GM19463 (cell line): ENCODE results near the gene PCDHGB2.
"Not testable (repeated sequence)": the region's sequence is repeated elsewhere in the genome, so short reads cannot be mapped to it uniquely, and the experiment has no call there.

Experiments used
- ATAC-seq: cut with Tn5 transposase; IDR thresholded peaks from one replicate; pipeline ENCODE4 v1.9.1; 2021; ENCODE audit warnings: mild to moderate bottlenecking, moderate library complexity; ENCODE audit not compliant: unreplicated experiment

Gene PCDHGB2

DNA sequence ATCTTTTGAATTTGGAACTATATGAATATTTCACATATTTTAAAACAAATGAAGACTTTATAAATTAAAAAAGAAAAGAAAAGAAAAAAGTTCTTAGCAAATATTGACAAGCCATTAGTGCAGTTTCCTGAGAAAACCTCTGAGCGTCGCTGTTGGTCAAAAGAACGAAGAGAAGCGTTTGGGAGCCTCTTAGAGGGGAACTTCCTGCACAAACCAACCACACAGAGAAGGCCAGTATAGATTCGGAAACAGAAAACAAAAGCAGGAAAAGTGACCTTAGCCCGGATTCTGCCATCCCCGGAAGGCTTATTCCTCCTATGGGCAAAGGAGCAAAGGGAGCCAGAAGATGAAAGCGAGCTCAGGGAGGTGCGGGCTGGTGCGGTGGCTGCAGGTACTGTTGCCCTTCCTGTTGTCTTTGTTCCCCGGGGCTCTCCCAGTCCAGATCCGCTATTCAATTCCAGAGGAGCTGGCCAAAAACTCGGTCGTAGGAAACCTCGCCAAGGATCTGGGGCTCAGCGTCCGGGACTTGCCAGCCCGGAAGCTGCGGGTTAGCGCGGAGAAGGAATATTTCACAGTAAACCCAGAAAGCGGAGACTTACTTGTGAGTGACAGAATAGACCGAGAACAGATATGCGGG, at the start of gene PCDHGB2:
Gene PCDHGB2, plus strand, starts transcription at position 205 of the 637 bp plus-strand sequence. Its CDS starts 142 bp downstream, at position 347.
- ATAC-seq = no peak

DNA sequence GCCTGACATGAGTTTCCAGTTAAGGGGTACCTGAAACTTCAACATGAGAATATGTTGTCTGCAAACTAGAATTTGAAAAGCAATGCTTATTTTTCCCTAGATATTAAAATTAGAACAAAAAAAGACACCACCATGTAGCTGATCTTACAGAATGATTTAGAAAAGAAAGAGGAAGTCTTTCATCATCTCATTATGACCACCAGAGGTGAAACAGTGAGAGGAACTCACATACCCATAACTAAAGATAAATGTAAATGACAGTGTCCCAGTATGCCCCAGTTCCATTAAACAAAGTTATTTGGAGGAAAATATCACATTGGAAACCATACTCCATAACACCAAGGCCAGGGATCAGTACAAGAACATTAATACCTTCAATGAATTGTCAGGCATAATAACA, 46.1 kb upstream of the PCDHGB2 start:
- no peak for ATAC-seq

DNA sequence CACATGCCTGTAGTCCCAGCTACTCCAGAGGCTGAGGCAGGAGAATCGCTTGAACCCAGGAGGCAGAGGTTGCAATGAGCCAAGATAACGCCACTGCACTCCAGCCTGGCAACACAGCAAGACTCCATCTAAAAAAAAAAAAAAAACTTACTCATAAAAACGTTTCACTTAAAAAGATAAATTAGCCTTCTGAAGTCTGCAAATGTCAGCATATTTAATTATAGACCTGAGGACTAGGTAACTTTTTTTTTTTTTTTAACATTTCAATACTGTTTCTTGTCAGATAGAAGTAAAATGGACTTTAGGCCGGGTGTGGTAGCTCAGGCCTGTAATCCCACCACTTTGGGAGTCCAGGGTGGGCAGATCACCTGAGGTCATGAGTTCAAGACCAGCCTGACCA, 42.8 kb upstream of the PCDHGB2 start:
- ATAC-seq = not testable (repeated sequence)

DNA sequence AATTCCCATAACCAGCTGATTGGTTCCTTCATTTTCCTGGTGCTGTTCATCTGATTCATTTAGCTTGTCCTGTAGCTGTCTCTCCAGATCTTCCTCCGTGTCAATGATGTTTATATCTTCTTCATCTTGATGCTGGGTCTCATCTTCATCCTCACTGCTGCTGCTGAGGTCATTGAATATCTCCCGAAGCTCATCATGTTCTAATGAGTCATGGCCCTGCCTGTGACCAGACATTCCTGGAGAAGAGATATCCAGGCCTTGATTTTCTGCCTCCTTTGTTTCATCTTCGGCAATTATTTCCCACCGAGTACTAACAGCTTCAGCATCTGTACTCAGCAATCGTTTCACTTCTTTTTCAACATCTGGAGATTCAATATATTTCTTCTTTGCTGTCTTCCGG, 40.6 kb upstream of the PCDHGB2 start:
- ATAC-seq = no peak

DNA sequence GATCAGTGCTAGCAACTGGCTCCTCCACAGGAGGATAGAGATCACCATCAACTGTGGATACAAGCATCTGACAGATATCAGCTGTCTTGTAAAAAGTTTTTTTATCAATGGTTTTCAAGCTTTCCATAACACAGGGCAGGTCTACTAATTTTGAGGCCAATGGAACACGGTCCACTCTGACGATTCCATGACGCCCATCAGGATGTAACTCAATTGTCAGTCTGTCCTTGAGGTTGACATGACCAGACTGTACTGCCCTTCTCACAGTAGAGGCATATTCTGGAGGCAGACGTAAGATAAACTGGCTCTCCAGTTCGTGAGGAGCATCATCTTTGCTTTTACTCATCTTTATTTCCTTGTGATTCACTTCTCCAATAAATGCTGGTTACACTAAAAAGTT, 40.1 kb upstream of the PCDHGB2 start:
- no peak for ATAC-seq

DNA sequence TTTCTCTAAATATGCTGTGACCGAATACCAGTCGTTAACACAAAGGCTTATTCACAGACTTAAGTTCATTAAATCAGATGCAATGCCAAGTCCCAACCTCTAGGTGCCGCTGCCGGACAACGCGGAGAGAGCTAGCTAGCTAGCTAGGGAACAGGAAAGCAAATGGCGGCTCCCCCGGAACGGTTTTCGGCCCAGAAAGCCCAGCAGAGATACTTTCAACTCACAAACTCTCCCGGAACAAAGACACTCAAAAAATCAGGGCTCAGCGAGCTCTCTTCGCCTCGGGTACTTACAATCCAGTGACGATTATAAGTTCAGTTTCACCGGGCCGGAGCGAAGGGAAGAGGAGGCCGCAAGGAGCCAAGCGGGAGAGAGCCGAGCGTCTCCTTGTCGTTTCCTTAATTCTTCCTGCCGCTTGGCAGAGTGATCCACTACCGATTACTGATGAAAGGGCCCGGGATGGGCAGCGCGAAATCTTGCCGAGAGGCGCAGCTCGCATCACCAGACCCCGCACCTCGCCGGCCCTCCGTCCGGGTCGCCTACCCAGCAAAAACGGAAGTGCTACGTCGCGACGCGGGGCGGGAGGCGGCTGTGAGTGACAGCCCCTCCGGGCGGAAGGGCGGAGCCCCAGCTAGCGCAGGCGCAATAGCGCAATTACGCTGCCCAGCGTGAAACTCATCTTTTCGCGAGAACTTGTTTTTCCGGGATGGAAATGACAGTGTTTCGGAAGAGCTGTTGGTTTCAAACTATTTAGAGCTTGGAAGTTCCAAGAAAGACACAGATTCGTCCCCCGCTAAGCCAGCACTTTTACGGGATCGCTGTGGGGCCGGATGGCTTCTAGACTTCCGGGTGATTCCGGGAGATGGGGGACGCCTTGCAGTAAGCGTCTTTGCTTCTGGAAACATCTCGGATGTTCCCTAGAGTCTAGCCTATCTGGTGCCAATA, 39.3 kb upstream of the PCDHGB2 start, which contains the start of gene TAF7:
Gene TAF7, minus strand, starts transcription at position 560 of the 945 bp plus-strand sequence. CDS start 740 bp downstream, outside the sequence.
- ATAC-seq = peak; percentile 96

DNA sequence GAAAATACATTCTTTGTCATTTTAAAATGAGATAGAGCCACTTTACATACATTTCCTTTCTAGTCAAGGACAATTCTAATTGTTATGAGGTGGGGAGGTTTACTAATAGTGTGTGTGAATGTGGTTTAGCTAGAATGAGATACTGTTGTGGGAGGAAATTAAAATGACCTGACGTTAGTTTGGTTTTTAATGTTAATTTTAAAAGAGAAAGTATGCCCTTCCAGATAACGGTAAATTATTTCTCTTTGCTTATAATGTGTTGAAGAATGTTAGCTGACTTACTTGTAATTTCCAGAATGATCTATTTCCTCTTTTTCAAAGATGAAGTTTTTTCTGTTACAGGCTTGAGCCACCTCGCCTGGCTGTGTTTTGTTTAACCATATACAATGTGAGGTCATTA, 37.5 kb upstream of the PCDHGB2 start:
- no peak for ATAC-seq

DNA sequence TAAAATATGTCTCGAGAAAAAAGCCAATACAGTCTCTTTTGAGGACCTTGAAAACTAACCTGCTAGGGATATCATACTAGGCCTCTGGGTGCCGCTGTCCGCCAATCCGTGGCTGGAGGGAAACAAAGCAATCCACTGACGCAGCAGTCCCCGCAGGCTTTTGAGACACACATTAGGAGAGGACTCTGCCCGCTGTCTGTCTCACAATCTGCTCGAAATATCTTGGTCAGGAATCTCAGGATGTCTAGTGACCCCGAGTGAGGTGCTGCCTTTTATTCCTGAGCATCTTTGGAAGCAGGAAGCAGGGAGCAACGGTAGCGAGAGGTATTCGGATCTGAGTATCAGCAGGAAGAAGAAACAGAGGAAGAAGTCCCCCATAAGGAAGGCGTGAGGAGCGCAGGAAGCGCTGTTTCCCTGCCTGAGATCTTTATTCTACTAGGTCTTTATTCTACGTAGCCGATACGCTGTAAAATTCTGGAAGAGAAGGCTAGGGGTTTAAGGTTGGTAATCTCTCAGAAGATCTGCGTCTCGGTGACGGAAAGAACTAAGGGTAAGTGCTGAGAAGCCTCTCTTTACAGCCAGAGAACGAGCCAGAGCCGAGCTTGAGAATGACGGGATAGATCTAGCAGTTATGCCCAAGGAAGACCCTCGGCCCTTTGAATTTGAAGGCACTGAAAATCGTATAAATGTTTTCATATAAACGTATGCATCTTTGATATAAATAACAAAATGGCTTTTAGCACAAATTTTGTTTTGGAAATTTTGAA, 33.5 kb upstream of the PCDHGB2 start:
- peak; percentile 95 for ATAC-seq

DNA sequence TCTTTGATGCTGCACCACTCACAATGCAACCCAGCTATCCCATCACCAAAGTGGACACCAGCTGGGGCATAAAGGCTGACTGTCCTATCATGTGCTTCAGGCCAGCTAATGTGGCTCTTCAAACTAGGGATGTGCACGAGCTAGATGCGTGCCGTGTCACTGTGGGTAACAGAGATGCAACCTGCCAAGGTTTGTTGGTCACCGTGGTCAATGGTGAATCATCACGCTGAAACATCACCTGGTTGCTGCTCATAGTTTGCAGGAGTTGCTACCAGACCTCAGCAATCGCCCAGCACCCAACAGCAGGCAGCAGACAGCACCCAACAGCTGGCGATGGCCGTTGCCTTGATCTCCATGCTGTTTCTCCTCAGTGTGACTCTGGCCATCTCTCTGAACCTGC, 31.6 kb upstream of the PCDHGB2 start:
- ATAC-seq = no peak

DNA sequence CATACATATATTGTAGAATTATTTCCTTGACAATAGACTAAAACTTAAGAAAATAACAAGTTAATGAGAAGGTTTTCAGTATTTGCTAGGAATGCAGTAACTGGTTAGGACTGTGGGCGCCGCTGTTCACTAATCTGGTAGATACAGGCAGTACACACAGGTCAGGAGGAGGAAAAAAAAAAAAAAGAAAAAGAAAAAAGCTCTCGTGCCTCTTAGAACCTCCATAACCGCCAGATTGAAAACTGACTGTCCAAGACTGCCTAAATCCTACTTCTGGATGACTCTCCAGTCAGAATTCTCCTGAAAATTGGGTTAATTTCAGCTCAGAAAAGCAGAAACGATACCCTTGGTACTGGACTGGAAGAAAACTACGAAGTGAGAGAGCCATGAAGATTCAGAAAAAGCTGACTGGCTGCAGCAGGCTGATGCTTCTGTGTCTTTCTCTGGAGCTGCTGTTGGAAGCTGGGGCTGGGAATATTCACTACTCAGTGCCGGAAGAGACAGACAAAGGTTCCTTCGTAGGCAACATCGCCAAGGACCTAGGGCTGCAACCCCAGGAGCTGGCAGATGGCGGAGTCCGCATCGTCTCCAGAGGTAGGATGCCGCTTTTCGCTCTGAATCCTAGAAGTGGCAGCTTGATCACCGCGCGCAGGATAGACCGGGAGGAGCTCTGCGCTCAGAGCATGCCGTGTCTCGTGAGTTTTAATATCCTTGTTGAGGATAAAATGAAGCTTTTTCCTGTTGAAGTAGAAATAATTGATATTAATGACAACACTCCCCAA, 29.3 kb upstream of the PCDHGB2 start, which contains the start of gene PCDHGA1:
Gene PCDHGA1, plus strand, starts transcription at position 216 of the 782 bp plus-strand sequence.
- no peak for ATAC-seq

DNA sequence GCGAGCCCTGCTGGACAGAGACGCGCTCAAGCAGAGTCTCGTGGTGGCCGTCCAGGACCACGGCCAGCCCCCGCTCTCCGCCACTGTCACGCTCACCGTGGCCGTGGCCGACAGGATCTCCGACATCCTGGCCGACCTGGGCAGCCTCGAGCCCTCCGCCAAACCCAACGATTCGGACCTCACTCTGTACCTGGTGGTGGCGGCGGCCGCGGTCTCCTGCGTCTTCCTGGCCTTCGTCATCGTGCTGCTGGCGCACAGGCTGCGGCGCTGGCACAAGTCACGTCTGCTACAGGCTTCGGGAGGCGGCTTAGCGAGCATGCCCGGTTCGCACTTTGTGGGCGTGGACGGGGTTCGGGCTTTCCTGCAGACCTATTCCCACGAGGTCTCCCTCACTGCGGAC, 27.2 kb upstream of the PCDHGB2 start:
- not testable (repeated sequence) for ATAC-seq

DNA sequence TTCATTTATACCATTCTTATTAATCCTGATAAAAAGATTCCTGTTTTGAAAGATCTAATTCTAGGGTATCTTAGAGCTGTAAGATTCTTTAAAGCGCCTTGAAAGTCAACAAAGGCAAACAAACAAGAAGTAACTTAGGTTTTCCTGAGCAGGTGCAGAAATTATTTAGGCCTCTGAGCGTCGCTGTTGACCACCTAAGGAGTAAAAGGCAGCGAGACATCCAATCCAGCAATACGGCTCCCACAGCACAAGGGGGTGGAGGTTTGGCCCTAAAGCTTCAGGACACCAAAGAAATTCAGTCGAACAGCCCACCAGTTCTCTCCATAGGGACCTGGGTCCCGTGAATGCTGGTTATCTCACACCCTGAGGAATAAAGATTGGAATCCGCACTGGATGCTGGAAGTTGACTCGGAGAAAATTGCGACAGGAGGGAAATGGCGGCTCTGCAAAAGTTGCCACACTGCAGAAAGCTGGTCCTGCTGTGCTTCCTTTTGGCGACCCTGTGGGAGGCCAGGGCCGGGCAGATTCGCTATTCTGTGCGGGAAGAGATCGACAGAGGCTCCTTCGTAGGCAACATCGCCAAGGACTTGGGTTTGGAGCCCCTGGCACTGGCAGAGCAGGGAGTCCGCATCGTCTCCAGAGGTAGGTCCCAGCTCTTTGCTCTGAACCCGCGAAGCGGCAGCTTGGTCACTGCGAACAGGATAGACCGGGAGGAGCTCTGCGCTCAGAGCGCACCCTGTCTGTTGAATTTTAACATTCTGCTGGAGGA, 21.1 kb upstream of the PCDHGB2 start, which contains the start of gene PCDHGA2:
Gene PCDHGA2, plus strand, starts transcription at position 223 of the 769 bp plus-strand sequence.
- ATAC-seq = no peak

DNA sequence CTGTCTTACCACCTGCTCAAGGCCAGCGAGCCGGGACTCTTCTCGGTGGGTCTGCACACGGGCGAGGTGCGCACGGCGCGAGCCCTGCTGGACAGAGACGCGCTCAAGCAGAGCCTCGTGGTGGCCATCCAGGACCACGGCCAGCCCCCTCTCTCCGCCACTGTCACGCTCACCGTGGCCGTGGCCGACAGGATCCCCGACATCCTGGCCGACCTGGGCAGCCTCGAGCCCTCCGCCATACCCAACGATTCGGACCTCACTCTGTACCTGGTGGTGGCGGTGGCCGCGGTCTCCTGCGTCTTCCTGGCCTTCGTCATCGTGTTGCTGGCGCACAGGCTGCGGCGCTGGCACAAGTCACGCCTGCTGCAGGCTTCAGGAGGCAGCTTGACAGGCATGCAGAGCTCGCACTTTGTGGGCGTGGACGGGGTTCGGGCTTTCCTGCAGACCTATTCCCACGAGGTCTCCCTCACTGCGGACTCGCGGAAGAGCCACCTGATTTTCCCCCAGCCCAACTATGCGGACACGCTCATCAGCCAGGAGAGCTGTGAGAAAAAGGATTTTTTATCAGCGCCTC, 18.9 kb upstream of the PCDHGB2 start:
- not testable (repeated sequence) for ATAC-seq

DNA sequence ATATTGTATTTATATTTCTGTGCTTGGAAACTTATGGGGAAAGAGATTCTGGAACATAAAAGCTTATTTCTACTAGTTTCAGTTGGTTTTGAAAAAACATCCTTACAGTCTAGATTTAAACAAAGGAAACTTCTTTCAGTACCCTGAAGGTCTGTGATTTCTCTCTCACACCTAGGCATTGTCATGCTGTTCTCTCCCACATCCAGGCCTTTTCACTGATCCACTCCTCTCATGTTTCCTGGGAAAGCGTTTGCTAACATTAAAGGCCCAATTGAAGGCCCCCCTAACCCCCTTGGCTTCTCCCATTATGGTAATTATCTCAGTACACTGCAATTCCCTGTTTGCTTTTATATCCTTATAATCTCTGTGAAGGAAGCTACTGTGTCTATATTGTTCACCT, 17.0 kb upstream of the PCDHGB2 start:
- ATAC-seq = no peak

DNA sequence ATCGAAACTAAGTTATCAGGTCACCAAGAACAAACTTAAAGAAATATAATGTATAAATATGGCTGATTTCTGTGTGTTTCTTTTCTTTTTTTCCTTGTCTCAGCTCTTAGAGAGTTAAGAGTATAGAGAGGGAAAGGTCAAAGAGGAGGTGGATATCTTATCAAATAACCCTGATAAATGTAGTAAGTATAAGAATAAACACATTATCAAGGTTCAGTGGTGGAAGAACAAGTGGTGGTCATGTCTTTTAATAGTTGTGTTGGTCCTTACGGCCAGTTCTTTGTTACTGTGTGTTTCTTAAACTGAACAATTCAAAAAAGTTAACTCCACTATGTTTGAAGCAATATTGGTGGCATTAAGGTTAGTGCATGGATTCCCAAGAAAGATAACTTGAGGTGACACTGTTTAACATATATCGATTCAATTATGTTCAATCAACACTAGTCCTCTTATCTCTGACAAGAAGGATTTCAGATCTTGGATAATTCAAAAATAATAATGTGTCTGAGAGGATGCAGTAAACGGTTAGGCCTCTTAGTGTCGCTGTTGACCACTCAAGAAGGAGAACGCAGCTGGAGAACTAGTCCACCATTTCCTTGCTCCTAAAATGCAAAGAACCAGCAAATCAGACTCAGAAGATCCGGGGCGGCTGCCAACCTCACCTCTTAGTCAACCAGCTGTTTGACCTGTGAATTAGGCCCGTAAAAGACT, 16.4 kb upstream of the PCDHGB2 start, which contains the start of gene PCDHGA3:
Gene PCDHGA3, plus strand, starts transcription at position 588 of the 711 bp plus-strand sequence. CDS start 205 bp downstream, outside the sequence.
- ATAC-seq = no peak

DNA sequence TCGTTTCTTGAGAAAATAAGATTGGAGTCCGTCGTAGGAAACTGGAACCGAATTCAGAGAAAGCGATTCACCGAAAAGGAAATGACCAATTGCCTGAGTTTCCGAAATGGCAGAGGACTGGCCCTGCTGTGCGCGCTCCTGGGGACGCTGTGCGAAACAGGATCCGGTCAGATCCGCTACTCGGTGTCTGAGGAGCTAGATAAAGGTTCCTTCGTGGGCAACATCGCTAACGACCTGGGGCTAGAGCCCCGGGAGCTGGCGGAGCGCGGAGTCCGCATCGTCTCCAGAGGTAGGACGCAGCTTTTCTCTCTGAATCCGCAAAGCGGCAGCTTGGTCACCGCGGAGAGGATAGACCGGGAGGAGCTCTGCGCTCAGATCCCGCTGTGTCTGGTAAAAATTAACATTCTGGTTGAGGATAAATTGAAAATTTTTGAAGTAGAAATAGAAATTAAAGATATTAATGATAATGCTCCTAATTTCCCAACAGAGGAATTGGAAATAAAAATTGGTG, 15.8 kb upstream of the PCDHGB2 start:
- ATAC-seq = no peak

DNA sequence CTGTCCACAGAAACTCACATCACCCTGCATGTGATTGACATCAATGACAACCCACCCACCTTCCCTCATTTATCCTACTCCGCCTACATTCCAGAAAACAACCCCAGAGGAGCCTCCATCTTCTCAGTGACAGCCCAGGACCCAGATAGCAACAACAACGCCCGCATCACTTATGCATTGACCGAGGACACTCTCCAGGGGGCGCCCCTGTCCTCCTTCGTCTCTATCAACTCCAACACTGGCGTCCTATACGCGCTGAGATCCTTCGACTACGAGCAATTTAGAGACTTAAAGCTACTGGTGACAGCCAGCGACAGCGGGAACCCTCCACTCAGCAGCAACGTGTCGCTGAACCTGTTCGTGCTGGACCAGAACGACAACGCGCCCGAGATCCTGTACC, 14.5 kb upstream of the PCDHGB2 start:
- no peak for ATAC-seq

DNA sequence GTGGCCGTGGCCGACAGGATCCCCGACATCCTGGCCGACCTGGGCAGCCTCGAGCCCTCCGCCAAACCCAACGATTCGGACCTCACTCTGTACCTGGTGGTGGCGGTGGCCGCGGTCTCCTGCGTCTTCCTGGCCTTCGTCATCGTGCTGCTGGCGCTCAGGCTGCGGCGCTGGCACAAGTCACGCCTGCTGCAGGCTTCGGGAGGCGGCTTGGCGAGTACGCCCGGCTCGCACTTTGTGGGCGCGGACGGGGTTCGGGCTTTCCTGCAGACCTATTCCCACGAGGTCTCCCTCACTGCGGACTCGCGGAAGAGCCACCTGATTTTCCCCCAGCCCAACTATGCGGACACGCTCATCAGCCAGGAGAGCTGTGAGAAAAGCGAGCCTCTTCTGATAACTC, 13.8 kb upstream of the PCDHGB2 start:
- not testable (repeated sequence) for ATAC-seq
